ENCODE data around the gene SIGLEC12.

The SIGLEC12 gene

GRCh38 chr19:51480590-51480989 lies 21.0 kb downstream of the SIGLEC12 start:
- TF ChIP-seq CTCF (conservative IDR thresholded peaks at IDR 0.05; ENCODE audit: low read length) = no peak
- no peak overlapping the region for H3K4me3 ChIP-seq (ENCODE audit: low read length)
- no peak for DNase-seq (ENCODE audit: low read depth)

GRCh38 chr19:51479531-51480331 lies 21.9 kb downstream of the SIGLEC12 start:
- H3K4me3 ChIP-seq (ENCODE audit: low read length) = no peak overlapping the region
- DNase-seq (ENCODE audit: low read depth) = no peak
- TF ChIP-seq CTCF (conservative IDR thresholded peaks at IDR 0.05; ENCODE audit: low read length) = no peak

- no peak for DNase-seq (ENCODE audit: low read depth)
- no peak for TF ChIP-seq CTCF (conservative IDR thresholded peaks at IDR 0.05; ENCODE audit: low read length)
- H3K4me3 ChIP-seq (ENCODE audit: low read length) = no peak within 1 kb of the TSS
Observed at GRCh38 chr19:51478381-51479234, 23.0 kb downstream of the SIGLEC12 start, which contains the start of gene CEACAM18. Gene CEACAM18 (plus strand): TSS chr19:51478539.

GRCh38 chr19:51477344-51477743 lies 24.3 kb downstream of the SIGLEC12 start:
- no peak for TF ChIP-seq CTCF (conservative IDR thresholded peaks at IDR 0.05; ENCODE audit: low read length)
- no peak for DNase-seq (ENCODE audit: low read depth)

GRCh38 chr19:51476164-51476563 lies 25.4 kb downstream of the SIGLEC12 start:
- no peak overlapping the region for H3K4me3 ChIP-seq (ENCODE audit: low read length)
- DNase-seq (ENCODE audit: low read depth) = no peak
- no peak for TF ChIP-seq CTCF (conservative IDR thresholded peaks at IDR 0.05; ENCODE audit: low read length)

More at GRCh38 chr19:51477344-51477743, 24.3 kb downstream of the SIGLEC12 start:
- H3K4me3 ChIP-seq (ENCODE audit: low read length) = no peak overlapping the region

GRCh38 chr19:51473009-51473707 lies 28.4 kb downstream of the SIGLEC12 start:
- H3K4me3 ChIP-seq (ENCODE audit: low read length) = no peak overlapping the region
- peak; percentile 88 for TF ChIP-seq CTCF (conservative IDR thresholded peaks at IDR 0.05; ENCODE audit: low read length)
- DNase-seq (ENCODE audit: low read depth) = peak; percentile 62
